GM12878 (cell line): ENCODE results near the gene FBXO3.

Experiments used
- CTCF ChIP-seq, 3 experiments: IDR thresholded peaks in 2 of 3; conservative IDR thresholded peaks in 1 of 3; 2 replicates each; pipeline ENCODE4 v1.5.1; 2011; ENCODE audit warnings: low read depth in 3 of 3, low read length in 3 of 3, mild to moderate bottlenecking in 3 of 3, control low read depth in 2 of 3, moderate library complexity in 2 of 3, inconsistent platforms in 1 of 3, mixed read lengths in 1 of 3; ENCODE audit not compliant: control insufficient read depth in 2 of 3, insufficient read depth in 1 of 3; ENCODE audit errors: extremely low read depth in 1 of 3
- EP300 ChIP-seq, 2 experiments: fragments of 150-350 bp in 1 of 2; IDR thresholded peaks; 2 replicates each; pipeline ENCODE4 v1.6.1; 2011 to 2012; ENCODE audit warnings: low read depth in 2 of 2, low read length in 2 of 2, borderline replicate concordance in 1 of 2, improper control_type of control experiment in 1 of 2, inconsistent platforms in 1 of 2; ENCODE audit not compliant: control insufficient read depth in 1 of 2
- GABPA ChIP-seq: IDR thresholded peaks from 2 replicates; pipeline ENCODE4 v1.6.1; 2014; ENCODE audit warnings: antibody characterized with exemption, low read depth, mild to moderate bottlenecking, inconsistent platforms
- MTA3 ChIP-seq: IDR thresholded peaks from 2 replicates; pipeline ENCODE4 v1.6.1; 2012; ENCODE audit warnings: low read length, inconsistent platforms, borderline replicate concordance
- PAX5 ChIP-seq: IDR thresholded peaks from 2 replicates; pipeline ENCODE4 v1.6.1; 2011; ENCODE audit warnings: low read depth, low read length, borderline replicate concordance
- PAX8 ChIP-seq: fragments of 450-650 bp; IDR thresholded peaks from 2 replicates; pipeline ENCODE4 v1.6.1; 2017; ENCODE audit warnings: mild to moderate bottlenecking, moderate library complexity
- RAD21 ChIP-seq: IDR thresholded peaks from 2 replicates; pipeline ENCODE4 v1.6.1; 2011; ENCODE audit warnings: mild to moderate bottlenecking, low read depth, low read length, moderate library complexity; ENCODE audit not compliant: insufficient read depth
- RCOR1 ChIP-seq: conservative IDR thresholded peaks from 2 replicates; pipeline ENCODE4 v1.6.1; 2012; ENCODE audit warnings: low read depth, low read length, improper control_type of control experiment
- SP1 ChIP-seq: IDR thresholded peaks from one replicate; pipeline ENCODE4 v1.6.1; 2011; ENCODE audit warnings: low read depth, low read length
- TAF1 ChIP-seq: IDR thresholded peaks from 2 replicates; pipeline ENCODE4 v1.6.1; 2011; ENCODE audit warnings: mild to moderate bottlenecking, low read depth, low read length, borderline replicate concordance
- ZNF217 ChIP-seq: fragments of 450-650 bp; IDR thresholded peaks from 2 replicates; pipeline ENCODE4 v1.6.1; 2017; ENCODE audit warnings: antibody characterized with exemption, mild to moderate bottlenecking
- ZNF274 ChIP-seq: IDR thresholded peaks from one replicate; pipeline ENCODE4 v1.8.0; 2011; ENCODE audit not compliant: insufficient read length, insufficient read depth

DNA sequence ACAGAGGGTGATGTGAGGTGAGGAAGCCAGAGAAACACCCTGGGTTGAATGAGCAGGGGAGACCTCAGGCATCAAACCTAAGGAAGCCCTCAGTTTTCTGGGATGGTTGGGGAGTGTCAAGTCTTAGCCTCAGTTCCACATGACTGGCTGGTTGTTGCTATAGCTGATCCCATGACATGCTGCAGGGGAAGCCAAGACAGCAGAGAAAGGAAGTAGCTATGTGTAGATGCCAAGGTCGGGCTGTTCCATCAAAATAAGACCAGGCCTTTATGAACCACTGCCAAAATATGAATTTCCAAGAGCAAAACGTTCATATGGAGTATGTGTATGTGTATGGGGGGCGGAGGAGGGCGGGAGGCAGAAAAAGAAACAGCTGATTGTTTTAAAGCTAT, 49.7 kb downstream of the FBXO3 start:
- TF ChIP-seq MTA3 (no peak), SP1 (no peak), EP300 (IDR thresholded peaks at IDR 0.05; ENCODE audit: borderline replicate concordance in 1 of 2, control insufficient read depth in 1 of 2, low read depth in 2 of 2, low read length in 2 of 2) (no peak), CTCF (IDR thresholded peaks at IDR 0.05 in 2 of 3, conservative IDR thresholded peaks at IDR 0.05 in 1 of 3; ENCODE audit: control insufficient read depth in 2 of 3, extremely low read depth in 1 of 3, insufficient read depth in 1 of 3, low read depth in 3 of 3, low read length in 3 of 3) (no peak), RCOR1 (no peak), PAX8 (no peak), RAD21 (no peak), ZNF217 (no peak), PAX5 (no peak), ZNF274 (no peak), GABPA (no peak), TAF1 (no peak)
